Tibial artery (tissue), 4 donors: Measurements from ENCODE around the gene MT1G.

Experiments
- DNase-seq, 2 donors: peaks; one replicate each; pipeline ENCODE4 v3.0.0-alpha.2; 2019
- H3K27ac ChIP-seq, 2 donors: fragments of 200-600 bp; sonication (generic) in 1 of 2; 1 replicate in 1 of 2; 2 replicates in 1 of 2; pipeline ENCODE4 v1.5.1; 2018 to 2019; ENCODE audit warnings: mild to moderate bottlenecking in 1 of 2
- H3K27me3 ChIP-seq, 2 donors: fragments of 200-600 bp; sonication (generic) in 1 of 2; one replicate each; pipeline versions ENCODE4 v1.5.1 to v1.6.0; 2016 to 2019
- H3K36me3 ChIP-seq, 3 donors: fragments of 200-600 bp; sonication (generic) in 2 of 3; one replicate each; pipeline ENCODE4 v1.5.1; 2016 to 2019; ENCODE audit warnings: mild to moderate bottlenecking in 2 of 3
- H3K4me1 ChIP-seq, 4 donors: fragments of 200-600 bp; sonication (generic) in 2 of 4; 1 replicate in 3 of 4; 2 replicates in 1 of 4; pipeline ENCODE4 v1.5.1; 2016 to 2019
- H3K4me3 ChIP-seq, 2 donors: fragments of 200-600 bp; sonication (generic) in 1 of 2; 1 replicate in 1 of 2; 2 replicates in 1 of 2; pipeline ENCODE4 v1.5.1; 2018 to 2019; ENCODE audit warnings: mild to moderate bottlenecking in 2 of 2
- H3K9me3 ChIP-seq, 3 donors: fragments of 200-600 bp; sonication (generic) in 1 of 3; one replicate each; pipeline ENCODE4 v1.5.1; 2016 to 2019
- intact Hi-C: fragments of 100-400 bp; cut with DNase I; formaldehyde crosslinking; loops from one replicate; pipeline ENCODE4 v1.15.0; 2023; ENCODE audit warnings: low total_unique reads
- TF ChIP-seq, protein P1 (sequence below), 2 experiments: fragments of 200-600 bp in 1 of 2; fragments of 450-650 bp in 1 of 2; IDR thresholded peaks; one replicate each; pipeline ENCODE4 v1.5.1; 2017 to 2019; ENCODE audit warnings: antibody characterized with exemption in 2 of 2, mild to moderate bottlenecking in 1 of 2, moderate library complexity in 1 of 2

MT1G gene

DNA sequence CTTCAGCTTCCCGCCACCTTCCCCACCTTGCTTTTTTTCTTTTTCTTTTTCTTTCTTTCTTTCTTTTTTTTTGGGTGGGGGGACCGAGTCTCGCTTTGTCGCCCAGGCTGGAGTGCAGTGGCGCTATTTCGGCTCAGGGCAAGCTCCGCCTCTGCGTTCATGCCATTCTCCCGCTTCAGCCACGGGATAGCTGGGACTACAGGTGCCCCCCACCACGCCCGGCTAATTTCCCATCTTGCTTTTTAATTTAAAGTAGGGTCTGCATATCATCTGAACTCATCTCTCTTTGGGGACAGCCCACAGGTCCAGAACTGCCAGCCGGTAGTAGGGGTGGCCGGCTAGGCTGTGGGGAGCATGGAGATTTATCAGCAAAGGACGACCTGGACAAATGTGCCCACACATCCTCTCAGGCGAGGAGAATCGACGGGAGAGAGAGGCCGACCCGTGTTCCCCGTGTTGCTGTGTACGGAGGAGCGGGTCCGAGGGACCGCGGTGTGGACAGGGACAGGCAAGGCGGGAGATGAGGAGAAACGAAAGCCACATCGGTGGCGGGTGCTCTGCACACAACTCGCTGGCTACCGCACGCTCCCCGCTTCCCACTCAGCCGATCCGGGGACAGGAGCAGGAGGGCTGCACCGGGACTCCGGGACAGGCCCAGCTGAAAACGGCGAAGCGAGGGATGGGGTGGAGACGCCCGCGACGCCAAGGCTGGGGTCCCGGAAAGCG lies 33.0 kb downstream of the MT1G start:
- H3K9me3 ChIP-seq: no peaks in the 10 kb centered on the region
- H3K4me3 ChIP-seq: peak overlapping the region in 1 of 2 donors; percentile 67
- DNase-seq: no peak
- H3K4me1 ChIP-seq: peaks cover 0 to 64% (median 31%) of the 10 kb centered on the region in 4 donors
- intact Hi-C loops: no loop called here
- H3K36me3 ChIP-seq: no peaks in the 10 kb centered on the region
- no peaks in the 10 kb centered on the region for H3K27me3 ChIP-seq
- H3K27ac ChIP-seq: peak overlapping the region; percentile 28 to 95
- TF ChIP-seq, protein P1, sequence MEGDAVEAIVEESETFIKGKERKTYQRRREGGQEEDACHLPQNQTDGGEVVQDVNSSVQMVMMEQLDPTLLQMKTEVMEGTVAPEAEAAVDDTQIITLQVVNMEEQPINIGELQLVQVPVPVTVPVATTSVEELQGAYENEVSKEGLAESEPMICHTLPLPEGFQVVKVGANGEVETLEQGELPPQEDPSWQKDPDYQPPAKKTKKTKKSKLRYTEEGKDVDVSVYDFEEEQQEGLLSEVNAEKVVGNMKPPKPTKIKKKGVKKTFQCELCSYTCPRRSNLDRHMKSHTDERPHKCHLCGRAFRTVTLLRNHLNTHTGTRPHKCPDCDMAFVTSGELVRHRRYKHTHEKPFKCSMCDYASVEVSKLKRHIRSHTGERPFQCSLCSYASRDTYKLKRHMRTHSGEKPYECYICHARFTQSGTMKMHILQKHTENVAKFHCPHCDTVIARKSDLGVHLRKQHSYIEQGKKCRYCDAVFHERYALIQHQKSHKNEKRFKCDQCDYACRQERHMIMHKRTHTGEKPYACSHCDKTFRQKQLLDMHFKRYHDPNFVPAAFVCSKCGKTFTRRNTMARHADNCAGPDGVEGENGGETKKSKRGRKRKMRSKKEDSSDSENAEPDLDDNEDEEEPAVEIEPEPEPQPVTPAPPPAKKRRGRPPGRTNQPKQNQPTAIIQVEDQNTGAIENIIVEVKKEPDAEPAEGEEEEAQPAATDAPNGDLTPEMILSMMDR (IDR thresholded peaks at IDR 0.05): no peak

DNA sequence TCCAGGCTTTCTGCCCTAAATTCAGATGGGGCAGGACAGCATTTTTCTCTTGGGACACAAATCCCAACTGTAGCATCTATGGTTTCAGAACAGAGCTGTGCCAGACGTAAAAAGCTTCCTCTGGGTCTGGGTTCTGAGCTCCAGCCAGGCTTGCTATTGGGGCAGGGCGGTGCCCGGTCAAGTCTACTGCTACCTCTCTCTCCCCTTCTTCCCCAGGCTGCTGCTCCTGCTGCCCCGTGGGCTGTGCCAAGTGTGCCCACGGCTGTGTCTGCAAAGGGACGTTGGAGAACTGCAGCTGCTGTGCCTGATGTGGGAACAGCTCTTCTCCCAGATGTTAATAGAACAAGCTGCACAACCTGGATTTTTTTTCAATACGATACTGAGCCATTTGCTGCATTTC lies 34.3 kb downstream of the MT1G start:
- intact Hi-C loops: no loop called here

DNA sequence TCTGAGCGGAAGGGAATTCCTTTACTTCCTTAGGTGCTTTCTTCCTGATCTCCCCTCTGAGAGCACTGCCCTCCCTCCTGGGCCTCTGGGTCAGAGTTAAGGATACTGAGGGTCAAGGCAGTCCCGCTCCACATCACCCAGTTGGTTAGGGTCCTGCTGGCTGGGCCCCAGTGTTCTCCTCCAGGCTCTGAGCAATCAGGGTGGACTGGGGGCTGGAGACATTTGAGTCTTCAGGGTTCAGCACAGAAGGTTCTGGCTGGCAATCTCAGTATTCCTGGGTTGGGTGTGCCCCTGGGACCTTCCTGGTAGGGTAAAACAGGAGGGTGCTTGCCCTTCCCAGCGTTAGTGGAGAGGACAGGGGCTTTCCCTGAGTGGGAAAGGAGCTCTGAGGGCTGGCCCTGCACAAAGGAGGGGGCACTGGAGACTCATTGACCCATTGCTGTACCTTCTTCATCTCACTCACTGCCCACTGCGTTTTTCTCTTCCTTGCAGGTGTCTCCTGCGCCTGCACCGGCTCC lies 35.0 kb downstream of the MT1G start:
- H3K4me1 ChIP-seq: peaks cover 0 to 52% (median 20%) of the 10 kb centered on the region in 4 donors
- TF ChIP-seq, protein P1 (IDR thresholded peaks at IDR 0.05): no peak
- no peak for DNase-seq
- H3K9me3 ChIP-seq: no peaks in the 10 kb centered on the region
- H3K27ac ChIP-seq: peak overlapping the region; percentile 77 to 95
- intact Hi-C loops: no loop called here
- H3K36me3 ChIP-seq: no peaks in the 10 kb centered on the region
- peak overlapping the region; percentile 64 to 67 for H3K4me3 ChIP-seq
- H3K27me3 ChIP-seq: no peaks in the 10 kb centered on the region

More for the DNA sequence above, 34.3 kb downstream of the MT1G start:
- peak in 1 of 2 donors; percentile 66 for DNase-seq
- peak overlapping the region; percentile 77 to 95 for H3K27ac ChIP-seq
- H3K4me1 ChIP-seq: peaks cover 0 to 54% (median 24%) of the 10 kb centered on the region in 4 donors
- H3K9me3 ChIP-seq: no peaks in the 10 kb centered on the region
- peak overlapping the region; percentile 64 to 67 for H3K4me3 ChIP-seq
- TF ChIP-seq, protein P1 (IDR thresholded peaks at IDR 0.05): no peak
- H3K36me3 ChIP-seq: no peaks in the 10 kb centered on the region
- no peaks in the 10 kb centered on the region for H3K27me3 ChIP-seq

DNA sequence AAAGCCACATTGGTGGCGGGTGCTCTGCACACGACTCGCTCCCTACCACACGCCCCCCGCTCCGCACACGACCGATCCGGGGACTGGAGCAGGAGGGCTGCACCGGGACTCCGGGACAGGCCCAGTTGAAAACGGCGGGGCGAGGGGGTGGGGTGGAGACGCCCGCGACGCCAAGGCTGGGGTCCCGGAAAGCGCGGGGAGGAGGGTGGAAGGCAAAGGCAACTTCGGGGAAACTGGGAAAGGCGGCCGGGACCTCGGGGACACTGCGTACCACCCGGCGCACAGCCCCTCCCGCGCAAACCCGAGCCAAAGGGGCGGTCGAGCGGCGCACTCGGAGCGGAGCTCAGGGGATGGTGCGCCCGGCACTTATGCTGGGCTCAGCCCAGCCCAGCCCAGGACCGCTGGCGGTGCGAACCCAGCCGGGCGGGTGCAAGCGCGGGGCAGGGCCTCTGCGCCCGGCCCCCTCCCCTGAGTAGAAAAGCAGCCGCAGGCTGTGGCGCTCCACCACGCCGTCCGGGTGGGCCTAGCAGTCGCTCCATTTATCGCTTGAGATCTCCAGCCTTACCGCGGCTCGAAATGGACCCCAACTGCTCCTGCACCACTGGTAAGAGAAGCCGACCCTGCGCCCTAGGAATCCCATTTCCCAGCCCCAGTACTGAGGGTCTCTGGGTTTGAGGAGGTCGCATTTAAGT lies 35.6 kb downstream of the MT1G start, which contains the start of gene MT1M:
Gene MT1M, plus strand, starts transcription at position 504 of the 692 bp plus-strand sequence. Its CDS starts 73 bp downstream, at position 577.
- H3K27me3 ChIP-seq: no peaks in the 10 kb centered on the region
- H3K4me1 ChIP-seq: peaks cover 0 to 53% (median 18%) of the 10 kb centered on the region in 4 donors
- H3K36me3 ChIP-seq: no peaks in the 10 kb centered on the region
- TF ChIP-seq, protein P1 (IDR thresholded peaks at IDR 0.05): no peak
- DNase-seq: peak; percentile 73 to 91
- intact Hi-C loops: no loop called here
- no peaks in the 10 kb centered on the region for H3K9me3 ChIP-seq
- H3K27ac ChIP-seq: peak within 1 kb of the TSS; percentile 77 to 95
- peak within 1 kb of the TSS; percentile 64 to 67 for H3K4me3 ChIP-seq

DNA sequence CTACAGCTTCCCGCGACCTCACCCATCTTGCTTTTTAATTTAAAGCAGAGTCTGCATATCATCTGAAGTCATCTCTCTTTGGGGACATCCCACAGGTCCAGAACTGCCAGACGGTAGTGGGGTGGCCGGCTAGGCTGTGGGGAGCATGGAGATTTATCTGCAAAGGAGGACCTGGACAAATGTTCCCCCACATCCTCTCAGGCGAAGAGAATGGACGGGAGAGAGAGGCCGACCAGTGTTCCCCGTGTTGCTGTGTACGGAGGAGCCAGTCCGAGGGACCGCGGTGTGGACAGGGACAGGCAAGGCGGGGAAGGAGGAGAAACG lies 36.1 kb downstream of the MT1G start:
- H3K4me3 ChIP-seq: peak overlapping the region; percentile 64 to 67
- DNase-seq: no peak
- peak overlapping the region; percentile 77 to 95 for H3K27ac ChIP-seq
- H3K36me3 ChIP-seq: no peaks in the 10 kb centered on the region
- H3K9me3 ChIP-seq: no peaks in the 10 kb centered on the region
- TF ChIP-seq, protein P1 (IDR thresholded peaks at IDR 0.05): no peak
- intact Hi-C loops: no loop called here
- peaks cover 0 to 53% (median 18%) of the 10 kb centered on the region in 4 donors for H3K4me1 ChIP-seq
- H3K27me3 ChIP-seq: no peaks in the 10 kb centered on the region
